Fibroblast of skin of right biceps (primary cell): ENCODE measurements around the gene DIS3L.
"Not testable (repeated sequence)": the region's sequence is repeated elsewhere in the genome, so short reads cannot be mapped to it uniquely, and the experiment has no call there.

ENCODE experiments used
- DNase-seq: peaks from one replicate; pipeline ENCODE4 v3.0.0-alpha.2; 2013

Gene DIS3L

DNA sequence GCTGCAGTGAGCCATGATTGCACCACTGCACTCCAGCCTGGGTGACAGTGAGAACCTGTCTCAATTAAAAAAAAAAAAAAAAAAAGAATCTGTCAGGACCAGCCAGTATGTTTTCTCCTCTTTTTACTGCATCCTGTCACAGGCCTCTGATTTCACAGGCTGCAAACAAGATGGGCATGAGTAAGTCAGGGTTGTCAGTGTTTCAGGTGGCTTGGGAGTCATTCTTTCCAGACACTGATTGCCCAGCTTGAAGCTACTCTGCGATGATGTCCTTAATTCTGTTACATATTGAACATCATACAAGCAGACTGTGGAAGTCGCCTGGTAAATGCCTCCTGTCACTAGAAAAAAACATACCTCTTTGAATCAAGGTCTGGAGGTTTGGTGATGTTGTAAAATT lies 18.8 kb downstream of the DIS3L start:
- no peak for DNase-seq

- DNase-seq, result no peak
Observed at GRCh38 chr15:66323312-66323928, 30.1 kb downstream of the DIS3L start.

GRCh38 chr15:66326051-66326450 lies 32.7 kb downstream of the DIS3L start:
- no peak for DNase-seq

DNA sequence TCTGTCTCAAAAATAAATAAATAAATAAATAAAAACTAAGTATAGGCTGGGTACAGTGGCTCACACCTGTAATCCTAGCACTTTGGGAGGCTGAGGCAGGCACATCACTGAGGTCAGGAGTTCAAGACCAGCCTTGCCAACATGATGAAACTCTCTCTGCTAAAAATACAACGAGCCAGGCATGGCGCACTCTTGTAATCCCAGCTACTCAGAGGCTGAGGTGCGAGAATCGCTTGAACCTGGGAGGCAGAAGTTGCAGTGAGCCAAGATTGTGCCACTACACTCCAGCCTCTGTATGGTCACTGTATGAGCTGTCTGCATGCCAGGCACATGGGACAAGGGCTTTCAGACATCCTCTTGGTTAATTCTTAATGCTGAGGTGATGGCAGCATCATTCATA lies 34.4 kb downstream of the DIS3L start:
- no peak for DNase-seq

DNA sequence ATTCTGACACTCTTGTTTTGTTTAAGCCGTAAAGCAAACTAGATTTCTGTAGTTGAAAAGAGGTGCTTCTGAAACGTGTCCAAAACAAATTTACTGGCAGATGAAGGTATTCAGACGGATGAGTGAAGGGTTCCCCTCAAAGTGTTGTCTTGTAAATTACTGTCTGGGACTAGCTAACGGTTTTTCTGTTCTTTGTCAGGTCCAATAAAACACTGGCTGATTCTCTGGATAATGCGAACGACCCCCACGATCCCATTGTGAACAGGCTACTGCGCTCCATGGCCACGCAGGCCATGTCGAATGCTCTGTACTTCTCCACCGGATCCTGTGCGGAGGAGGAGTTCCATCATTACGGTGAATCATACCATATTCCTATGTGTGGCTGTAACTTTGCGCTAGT lies 35.4 kb downstream of the DIS3L start:
- DNase-seq, result no peak

GRCh38 chr15:66348530-66348929 lies 55.2 kb downstream of the DIS3L start:
- not testable (repeated sequence) for DNase-seq

- no peak for DNase-seq
Observed at GRCh38 chr15:66356077-66356358, 62.6 kb downstream of the DIS3L start.

DNA sequence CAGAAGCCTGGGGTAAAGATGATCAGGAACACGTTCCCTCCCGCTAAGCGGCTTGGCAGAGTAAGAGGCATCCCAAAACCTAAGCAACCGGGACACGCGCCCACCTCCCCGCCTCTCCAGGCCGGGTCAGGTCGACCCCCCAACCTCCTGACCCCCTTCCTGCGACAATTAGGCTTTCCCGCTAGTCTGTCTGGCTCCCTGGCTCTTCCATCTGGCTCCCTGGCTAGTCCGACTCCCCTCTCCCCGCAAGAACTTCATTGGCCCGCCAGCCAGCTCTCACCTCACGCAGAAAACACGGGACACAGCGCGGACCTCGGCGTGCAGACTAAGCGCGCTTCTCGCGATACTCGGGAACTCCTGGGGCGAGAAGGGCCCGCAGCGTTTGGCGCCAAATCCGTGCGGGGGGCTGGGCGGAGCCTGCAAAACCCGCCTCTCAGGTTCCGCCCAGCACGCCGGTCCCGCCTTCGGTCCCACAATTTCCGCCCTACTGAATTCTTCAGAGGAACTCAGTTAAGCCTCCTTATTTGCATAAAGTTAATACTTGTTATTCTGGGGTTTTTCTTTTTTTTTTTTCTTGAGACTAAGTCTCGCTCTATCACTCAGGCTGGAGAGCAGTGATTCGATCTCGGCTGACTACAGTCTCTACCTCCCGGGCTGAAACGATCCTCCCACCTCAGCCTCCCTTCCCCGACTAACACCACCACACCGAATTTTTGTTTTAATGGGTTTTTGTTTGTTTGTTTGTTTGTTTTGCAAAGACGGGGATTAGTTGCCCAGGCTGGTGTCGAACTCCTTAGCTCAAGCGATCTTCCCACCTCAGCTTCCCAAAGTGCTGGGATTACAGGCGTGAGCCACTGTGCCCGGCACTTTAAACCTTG lies 63.2 kb downstream of the DIS3L start, which contains the start of gene TIPIN:
Gene TIPIN (minus strand): TSS at position 327 of the 878 bp plus-strand sequence. CDS start 3,738 bp downstream, outside the sequence.
- DNase-seq, result peak; percentile 97

DNA sequence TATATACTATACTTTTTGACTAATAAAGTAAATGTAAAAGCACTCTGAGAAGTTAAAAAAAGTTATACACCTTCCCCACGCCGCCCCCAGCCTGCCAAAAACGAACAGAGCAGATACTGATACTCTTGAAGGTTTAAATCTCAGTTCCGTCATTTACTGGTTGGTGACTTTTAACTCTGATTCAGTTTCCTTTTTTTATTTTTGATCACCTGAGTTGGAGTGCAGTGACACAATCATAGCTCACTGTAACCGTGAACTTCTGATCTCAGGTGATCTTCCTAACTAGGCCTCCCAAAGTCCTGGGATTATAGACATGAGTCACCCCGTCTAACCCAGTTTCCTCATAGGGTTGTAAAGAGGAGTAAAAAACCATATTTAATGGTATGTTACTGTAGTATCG lies 66.4 kb downstream of the DIS3L start:
- DNase-seq, result no peak

GRCh38 chr15:66361745-66362460 lies 68.5 kb downstream of the DIS3L start:
- DNase-seq, result not testable (repeated sequence)

- DNase-seq, result no peak
Observed at GRCh38 chr15:66362776-66363175, 69.4 kb downstream of the DIS3L start.

DNA sequence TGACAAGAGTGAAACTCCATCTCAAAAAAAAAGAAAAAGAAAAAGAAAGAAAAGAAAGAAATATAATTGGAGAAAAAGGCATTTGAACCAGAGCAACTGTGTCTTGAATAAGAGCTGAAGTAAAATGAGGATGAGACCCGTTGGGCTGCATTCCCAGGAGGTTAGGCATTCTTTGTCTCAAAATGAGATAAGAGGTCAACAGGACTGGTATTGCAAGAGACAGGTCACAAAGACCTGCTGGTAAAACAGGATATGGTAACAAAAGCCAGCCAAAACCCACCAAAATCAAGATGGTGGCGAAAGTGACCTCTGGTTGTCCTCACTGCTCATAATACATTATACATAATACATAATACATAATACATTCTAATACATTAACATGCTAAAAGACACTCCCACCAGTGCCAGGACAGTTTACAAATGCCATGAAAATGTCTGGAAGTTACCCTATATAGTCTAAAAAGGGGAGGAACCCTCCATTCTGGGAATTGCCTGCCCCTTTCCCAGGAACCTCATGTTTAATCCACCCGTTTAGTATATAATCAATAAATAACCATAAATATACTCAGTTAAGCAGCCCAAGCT lies 71.7 kb downstream of the DIS3L start:
- DNase-seq, result no peak

DNA sequence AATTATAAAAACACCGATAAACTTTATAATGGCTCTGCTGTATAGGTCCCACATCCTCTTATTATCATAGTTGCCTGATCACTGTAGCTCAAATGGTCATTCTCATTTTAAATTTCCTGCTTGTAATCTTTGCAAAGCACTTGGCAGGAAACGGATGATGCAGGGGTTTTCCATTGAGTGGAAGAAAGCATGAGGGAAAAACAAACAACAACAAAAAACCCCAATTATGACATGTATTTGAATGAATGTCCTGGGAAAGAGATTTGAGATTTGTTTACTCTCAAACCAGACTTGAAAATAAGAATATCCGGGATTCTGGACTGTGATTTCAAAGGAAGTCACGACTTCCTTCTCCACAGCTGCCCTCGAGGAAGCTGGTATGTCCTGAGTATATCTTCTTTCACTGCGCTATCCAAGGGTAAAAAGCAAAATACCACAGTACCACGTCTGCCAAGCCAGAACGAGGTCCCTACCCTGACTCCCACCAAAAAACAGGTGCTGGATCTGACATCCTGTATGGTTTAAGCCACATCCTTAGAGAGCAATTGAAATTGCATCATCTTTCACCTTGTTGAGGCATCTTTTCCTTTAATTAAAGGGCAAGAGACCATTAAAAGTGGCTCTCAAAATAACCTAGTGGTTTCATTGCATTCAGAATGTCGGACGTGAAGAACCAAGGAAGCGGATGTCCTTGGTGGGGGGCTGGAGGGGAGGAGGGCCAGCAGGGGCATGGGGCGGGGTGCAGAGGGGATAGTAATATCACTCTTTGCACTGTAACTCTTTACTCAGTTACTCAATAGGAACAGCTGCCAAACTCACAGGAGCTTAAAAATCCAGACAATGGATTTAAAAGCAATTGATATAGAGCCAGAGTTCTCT lies 76.6 kb downstream of the DIS3L start:
- DNase-seq, result no peak

DNA sequence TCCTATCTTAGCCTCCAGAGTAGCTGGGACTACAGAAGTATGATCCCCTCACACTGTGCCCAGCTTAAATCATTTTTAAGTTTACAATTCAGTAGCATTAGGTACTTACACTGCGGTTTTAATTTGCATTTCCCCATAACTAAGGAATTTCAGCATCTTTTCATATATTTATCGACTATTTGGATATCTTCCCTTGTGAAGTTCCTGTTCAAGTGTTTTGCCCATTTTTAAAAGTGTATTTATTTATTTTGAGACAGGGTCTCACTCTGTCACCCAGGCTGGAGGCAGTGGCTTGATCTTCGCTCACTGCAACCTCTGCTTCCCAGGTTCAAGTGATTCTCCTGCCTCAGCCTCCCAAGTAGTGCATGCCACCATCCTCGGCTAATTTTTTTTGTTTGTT lies 80.8 kb downstream of the DIS3L start:
- no peak for DNase-seq

DNA sequence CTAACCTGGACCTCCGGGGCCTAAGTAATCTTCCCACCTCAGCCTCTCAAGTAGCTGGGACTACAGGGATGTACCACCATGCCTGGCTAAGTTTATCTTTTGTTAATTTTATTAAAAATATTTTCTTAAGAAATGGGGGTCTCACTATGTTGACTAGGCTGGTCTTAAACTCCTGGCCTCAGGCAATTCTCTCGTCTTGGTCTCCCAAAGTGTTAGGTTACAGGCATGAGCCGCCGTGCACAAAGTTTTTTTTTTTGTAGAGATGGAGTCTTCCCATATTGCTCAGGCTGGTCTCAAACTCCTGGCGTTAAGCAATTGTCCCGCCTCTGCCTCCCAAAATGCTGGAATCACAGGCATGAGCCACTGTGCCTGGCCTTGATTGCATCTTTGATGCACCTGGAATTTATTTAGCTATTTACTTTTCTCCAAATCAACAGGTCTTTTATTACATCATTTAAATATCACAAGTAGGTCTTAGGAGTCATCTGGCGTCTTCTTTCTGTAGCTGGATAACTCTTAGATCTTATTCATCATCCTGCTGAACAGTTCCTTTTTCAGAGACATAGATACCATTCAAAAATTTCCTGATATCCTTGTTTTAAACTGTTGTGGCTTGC lies 85.6 kb downstream of the DIS3L start:
- no peak for DNase-seq

GRCh38 chr15:66381376-66381775 lies 88.0 kb downstream of the DIS3L start:
- DNase-seq, result not testable (repeated sequence)
